NB4 (cell line): ENCODE measurements around the gene ZKSCAN5.

ENCODE experiments used
- POLR2A ChIP-seq: IDR thresholded peaks from 2 replicates; pipeline ENCODE4 v1.6.1; 2011; ENCODE audit warnings: mild to moderate bottlenecking; ENCODE audit not compliant: insufficient read length; ENCODE audit errors: extremely low read depth
- TF ChIP-seq, protein P1 (sequence below): IDR thresholded peaks from one replicate; pipeline ENCODE4 v1.5.1; 2012; ENCODE audit warnings: low read depth, low read length
- TF ChIP-seq, protein P2 (sequence below): IDR thresholded peaks from 2 replicates; pipeline ENCODE4 v1.6.1; 2011; ENCODE audit warnings: low read depth, low read length

GRCh38 chr7:99551334-99551733, 46.9 kb downstream of the ZKSCAN5 start:
- no peak for TF ChIP-seq POLR2A
- TF ChIP-seq, protein P1, sequence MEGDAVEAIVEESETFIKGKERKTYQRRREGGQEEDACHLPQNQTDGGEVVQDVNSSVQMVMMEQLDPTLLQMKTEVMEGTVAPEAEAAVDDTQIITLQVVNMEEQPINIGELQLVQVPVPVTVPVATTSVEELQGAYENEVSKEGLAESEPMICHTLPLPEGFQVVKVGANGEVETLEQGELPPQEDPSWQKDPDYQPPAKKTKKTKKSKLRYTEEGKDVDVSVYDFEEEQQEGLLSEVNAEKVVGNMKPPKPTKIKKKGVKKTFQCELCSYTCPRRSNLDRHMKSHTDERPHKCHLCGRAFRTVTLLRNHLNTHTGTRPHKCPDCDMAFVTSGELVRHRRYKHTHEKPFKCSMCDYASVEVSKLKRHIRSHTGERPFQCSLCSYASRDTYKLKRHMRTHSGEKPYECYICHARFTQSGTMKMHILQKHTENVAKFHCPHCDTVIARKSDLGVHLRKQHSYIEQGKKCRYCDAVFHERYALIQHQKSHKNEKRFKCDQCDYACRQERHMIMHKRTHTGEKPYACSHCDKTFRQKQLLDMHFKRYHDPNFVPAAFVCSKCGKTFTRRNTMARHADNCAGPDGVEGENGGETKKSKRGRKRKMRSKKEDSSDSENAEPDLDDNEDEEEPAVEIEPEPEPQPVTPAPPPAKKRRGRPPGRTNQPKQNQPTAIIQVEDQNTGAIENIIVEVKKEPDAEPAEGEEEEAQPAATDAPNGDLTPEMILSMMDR, result no peak
- TF ChIP-seq, protein P2, sequence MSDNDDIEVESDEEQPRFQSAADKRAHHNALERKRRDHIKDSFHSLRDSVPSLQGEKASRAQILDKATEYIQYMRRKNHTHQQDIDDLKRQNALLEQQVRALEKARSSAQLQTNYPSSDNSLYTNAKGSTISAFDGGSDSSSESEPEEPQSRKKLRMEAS, result no peak
